Upper lobe of right lung (tissue), 1 donor: ENCODE results near the gene ZNF181. TPM values are rescaled to one million over a fixed set of nuclear protein-coding genes. Genes with fewer than 3 reads are reported as not detected.

Experiments
- ATAC-seq: fragments of 200-7000 bp; cut with Tn5 transposase; one replicate; pipeline ENCODE4 v1.9.1; 2020; ENCODE audit warnings: mild to moderate bottlenecking, moderate library complexity
- DNase-seq: peaks from one replicate; pipeline ENCODE4 v3.0.0-alpha.2; 2020
- H3K27ac ChIP-seq: fragments of 200-600 bp; one replicate; pipeline ENCODE4 v1.8.0; 2022
- H3K27me3 ChIP-seq: fragments of 200-600 bp; one replicate; pipeline ENCODE4 v1.8.0; 2022; ENCODE audit warnings: mild to moderate bottlenecking
- H3K36me3 ChIP-seq: fragments of 200-600 bp; one replicate; pipeline ENCODE4 v1.8.0; 2022
- H3K4me1 ChIP-seq: fragments of 200-600 bp; one replicate; pipeline ENCODE4 v1.8.0; 2022
- H3K4me3 ChIP-seq: fragments of 200-600 bp; one replicate; pipeline ENCODE4 v1.8.0; 2022; ENCODE audit warnings: mild to moderate bottlenecking
- H3K9me3 ChIP-seq: fragments of 200-600 bp; one replicate; pipeline ENCODE4 v1.8.0; 2022
- CTCF ChIP-seq: fragments of 200-600 bp; IDR thresholded peaks from one replicate; pipeline ENCODE4 v1.8.0; 2022; ENCODE audit warnings: antibody characterized with exemption
- intact Hi-C: fragments of 100-400 bp; cut with DNase I; formaldehyde crosslinking; loops from one replicate; pipeline ENCODE4 v1.11.0; 2022
- total RNA-seq: library from RNA; stranded (reverse); fragmentation: NEBNext Ultra II Directional; extraction: Animal tissue kit (Norgen Biotek cat#: 25700); gene quantifications from one replicate; pipeline ENCODE4 v1.2.1, GENCODE V29; 2021
- donor health status: DM: no; HTN: yes; CAD: no; lungs with severe emphysema.

Gene ZNF181
- total RNA-seq, 1 donor from 2014 or later = 11.8 TPM

GRCh38 chr19:34759218-34759917 is 25.3 kb downstream of the ZNF181 start:
- Histone ChIP-seq H3K27me3 (no peaks in the 10 kb centered on the region), H3K36me3 (peaks cover 4% of the 10 kb centered on the region), H3K4me1 (no peaks in the 10 kb centered on the region), H3K4me3 (no peak overlapping the region), H3K27ac (no peak overlapping the region), H3K9me3 (peaks cover 91% of the 10 kb centered on the region)
- ATAC-seq (no peak), DNase-seq (no peak)
- no peak for TF ChIP-seq CTCF
- intact Hi-C loops = no loop called here

GRCh38 chr19:34766386-34766785 is 32.3 kb downstream of the ZNF181 start:
- intact Hi-C loops = no loop called here
- Histone ChIP-seq H3K27ac (no peak overlapping the region), H3K4me1 (peaks cover 1% of the 10 kb centered on the region), H3K9me3 (peaks cover 26% of the 10 kb centered on the region), H3K4me3 (no peak overlapping the region), H3K36me3 (peaks cover 57% of the 10 kb centered on the region), H3K27me3 (no peaks in the 10 kb centered on the region)
- no peak for DNase-seq
- ATAC-seq = no peak
- no peak for TF ChIP-seq CTCF

- DNase-seq (no peak), ATAC-seq (no peak)
- no peak overlapping the region for H3K27ac ChIP-seq
- H3K36me3 ChIP-seq = peaks cover 57% of the 10 kb centered on the region
- intact Hi-C loops = no loop called here
- no peak overlapping the region for H3K4me3 ChIP-seq
- H3K9me3 ChIP-seq = peaks cover 11% of the 10 kb centered on the region
- TF ChIP-seq CTCF = no peak
- no peaks in the 10 kb centered on the region for H3K27me3 ChIP-seq
- H3K4me1 ChIP-seq = peaks cover 10% of the 10 kb centered on the region
Measured at GRCh38 chr19:34767951-34768350, 33.9 kb downstream of the ZNF181 start.

- intact Hi-C loops = no loop called here
Measured at GRCh38 chr19:34772697-34773554, 38.9 kb downstream of the ZNF181 start, which contains the start of gene ZNF599. Gene ZNF599, minus strand, starts transcription at chr19:34773215. Its CDS starts 374 bp downstream, at chr19:34772841.

GRCh38 chr19:34773555-34773864 is 39.5 kb downstream of the ZNF181 start:
- Histone ChIP-seq H3K27ac (no peak overlapping the region), H3K27me3 (no peaks in the 10 kb centered on the region), H3K4me1 (peaks cover 10% of the 10 kb centered on the region), H3K9me3 (no peaks in the 10 kb centered on the region), H3K4me3 (peak overlapping the region; percentile 94), H3K36me3 (peaks cover 11% of the 10 kb centered on the region)
- intact Hi-C loops = no loop called here
- DNase-seq = no peak
- no peak for TF ChIP-seq CTCF
- ATAC-seq = no peak

More at GRCh38 chr19:34772697-34773554, 38.9 kb downstream of the ZNF181 start, which contains the start of gene ZNF599:
- Histone ChIP-seq H3K4me1 (peaks cover 10% of the 10 kb centered on the region), H3K9me3 (no peaks in the 10 kb centered on the region), H3K36me3 (peaks cover 17% of the 10 kb centered on the region), H3K27me3 (no peaks in the 10 kb centered on the region), H3K27ac (peak within 1 kb of the TSS; percentile 88), H3K4me3 (peak within 1 kb of the TSS; percentile 94)
- ATAC-seq (peak; percentile 100), DNase-seq (peak; percentile 96)
- no peak for TF ChIP-seq CTCF
